Lung (tissue), 12 donors: Measurements from ENCODE around the gene FSCN2. TPM values are rescaled to one million over a fixed set of nuclear protein-coding genes. Genes with fewer than 3 reads are reported as not detected.

ENCODE experiments used
- ATAC-seq: fragments of 200-7000 bp; cut with Tn5 transposase; one replicate; pipeline ENCODE4 v1.9.1; 2020; ENCODE audit warnings: moderate number of reproducible peaks; ENCODE audit not compliant: insufficient read depth, low FRiP score
- DNase-seq, 3 donors: peaks; one replicate each; pipeline ENCODE4 v3.0.0-alpha.2; 2013 to 2017
- H3K27ac ChIP-seq, 2 donors: one replicate each; pipeline ENCODE4 v1.5.1; 2013; ENCODE audit warnings: mild to moderate bottlenecking in 2 of 2, moderate library complexity in 2 of 2, control low read depth in 1 of 2, inconsistent platforms in 1 of 2, low read depth in 1 of 2, low read length in 1 of 2
- H3K27me3 ChIP-seq, 3 donors: one replicate each; pipeline ENCODE4 v1.5.1; 2013; ENCODE audit warnings: low read length in 2 of 3; ENCODE audit not compliant: control insufficient read depth in 3 of 3, insufficient read depth in 3 of 3
- H3K36me3 ChIP-seq, 4 donors: one replicate each; pipeline ENCODE4 v1.5.1; 2013; ENCODE audit warnings: low read length in 4 of 4, mild to moderate bottlenecking in 1 of 4, moderate library complexity in 1 of 4; ENCODE audit not compliant: control insufficient read depth in 4 of 4, insufficient read depth in 4 of 4
- H3K4me1 ChIP-seq, 5 donors: one replicate each; pipeline ENCODE4 v1.5.1; 2013; ENCODE audit warnings: low read length in 5 of 5, mild to moderate bottlenecking in 2 of 5, moderate library complexity in 1 of 5; ENCODE audit not compliant: control insufficient read depth in 5 of 5, insufficient read depth in 5 of 5
- H3K4me3 ChIP-seq: one replicate; pipeline ENCODE4 v1.5.1; 2013; ENCODE audit warnings: mild to moderate bottlenecking, control low read depth, moderate library complexity
- H3K9ac ChIP-seq, 2 donors: one replicate each; pipeline ENCODE4 v1.5.1; 2013; ENCODE audit warnings: low read length in 2 of 2, control low read depth in 1 of 2; ENCODE audit not compliant: insufficient read depth in 1 of 2
- H3K9me3 ChIP-seq, 4 donors: one replicate each; pipeline ENCODE4 v1.5.1; 2013; ENCODE audit warnings: low read length in 3 of 4, mild to moderate bottlenecking in 1 of 4, moderate library complexity in 1 of 4; ENCODE audit not compliant: control insufficient read depth in 4 of 4, insufficient read depth in 3 of 4
- CTCF ChIP-seq: IDR thresholded peaks from 2 replicates; pipeline ENCODE4 v1.5.1; 2012; ENCODE audit warnings: mild to moderate bottlenecking; ENCODE audit errors: control extremely low read depth, extremely low read depth
- WGBS, 2 donors: extraction: QIAGEN DNeasy Blood & Tissue Kit; methylation state at CpG; one replicate each; pipeline ENCODE4 v1.1.7; 2013; 5-methylcytosine and 5-hydroxymethylcytosine counted together
- polyA plus RNA-seq, 2 donors: library from polyadenylated mRNA; stranded (reverse); fragments of 200-250 nt; gene quantifications; one replicate each; pipeline ENCODE4 v1.2.1, GENCODE V29; 2013
- total RNA-seq, 2 donors: library from RNA; depleted of rRNA in 1 of 2; stranded (reverse); fragments of >200 nt in 1 of 2; gene quantifications; one replicate each; pipeline ENCODE4 v1.2.1, GENCODE V29; 2014 to 2021
- donor health status: control.
- donor health status: control.
- donor health status: Bipolar disorder and iron deficiency.
- donor health status: healthy.
- donor health status: DM: yes; HTN: yes; CAD: no.

FSCN2 gene
- total and polyA plus RNA-seq, 4 donors: 0.46 to 3.9 (median 1.9) TPM

- TF ChIP-seq CTCF: no peak
- no peak for DNase-seq
- WGBS, 2 donors: 44 to 51% methylated on average over 21 to 24 of the region's 24 CpGs
- Histone ChIP-seq H3K27me3 (peaks cover 0 to 12% (median 4%) of the 10 kb centered on the region in 3 donors), H3K9me3 (peaks cover 0 to 2% (median 0%) of the 10 kb centered on the region in 4 donors), H3K36me3 (no peaks in the 10 kb centered on the region), H3K27ac (peak overlapping the region; percentile 26 to 41), H3K4me3 (no peak overlapping the region), H3K9ac (no peak overlapping the region), H3K4me1 (peaks cover 0 to 49% (median 22%) of the 10 kb centered on the region in 5 donors)
- peak; percentile 2 for ATAC-seq
Observed at GRCh38 chr17:81518113-81518784, 9.9 kb upstream of the FSCN2 start.

GRCh38 chr17:81518785-81519283, 9.3 kb upstream of the FSCN2 start:
- peaks cover 0 to 12% (median 4%) of the 10 kb centered on the region in 3 donors for H3K27me3 ChIP-seq
- H3K27ac ChIP-seq: peak overlapping the region; percentile 41 to 69
- TF ChIP-seq CTCF: no peak
- no peak overlapping the region for H3K9ac ChIP-seq
- H3K4me3 ChIP-seq: peak overlapping the region; percentile 29
- no peak for DNase-seq
- peak; percentile 28 for ATAC-seq
- H3K36me3 ChIP-seq: no peaks in the 10 kb centered on the region
- peaks cover 0 to 2% (median 0%) of the 10 kb centered on the region in 4 donors for H3K9me3 ChIP-seq
- peaks cover 0 to 53% (median 25%) of the 10 kb centered on the region in 5 donors for H3K4me1 ChIP-seq
- 1 to 2% methylated on average over 33 to 47 of the region's 47 CpGs for WGBS, 2 donors

- Histone ChIP-seq H3K4me3 (peak overlapping the region; percentile 29), H3K27ac (peak overlapping the region; percentile 41 to 69), H3K9me3 (peaks cover 0 to 2% (median 0%) of the 10 kb centered on the region in 4 donors), H3K36me3 (no peaks in the 10 kb centered on the region), H3K9ac (no peak overlapping the region), H3K27me3 (peaks cover 0 to 12% (median 4%) of the 10 kb centered on the region in 3 donors), H3K4me1 (peaks cover 0 to 51% (median 25%) of the 10 kb centered on the region in 5 donors)
- DNase-seq (peak in 2 of 3 donors; percentile 63), ATAC-seq (peak; percentile 38)
- TF ChIP-seq CTCF: peak; percentile 15
- 6% methylated on average over 49 to 61 of the region's 61 CpGs for WGBS, 2 donors
Observed at GRCh38 chr17:81519284-81520020, 8.7 kb upstream of the FSCN2 start.
